HG02852 (cell line): ENCODE measurements around the gene EPHB2.

ENCODE experiments used
- ATAC-seq: cut with Tn5 transposase; IDR thresholded peaks from one replicate; pipeline ENCODE4 v1.9.1; 2021; ENCODE audit warnings: mild to moderate bottlenecking, moderate library complexity; ENCODE audit not compliant: unreplicated experiment

Gene EPHB2

DNA sequence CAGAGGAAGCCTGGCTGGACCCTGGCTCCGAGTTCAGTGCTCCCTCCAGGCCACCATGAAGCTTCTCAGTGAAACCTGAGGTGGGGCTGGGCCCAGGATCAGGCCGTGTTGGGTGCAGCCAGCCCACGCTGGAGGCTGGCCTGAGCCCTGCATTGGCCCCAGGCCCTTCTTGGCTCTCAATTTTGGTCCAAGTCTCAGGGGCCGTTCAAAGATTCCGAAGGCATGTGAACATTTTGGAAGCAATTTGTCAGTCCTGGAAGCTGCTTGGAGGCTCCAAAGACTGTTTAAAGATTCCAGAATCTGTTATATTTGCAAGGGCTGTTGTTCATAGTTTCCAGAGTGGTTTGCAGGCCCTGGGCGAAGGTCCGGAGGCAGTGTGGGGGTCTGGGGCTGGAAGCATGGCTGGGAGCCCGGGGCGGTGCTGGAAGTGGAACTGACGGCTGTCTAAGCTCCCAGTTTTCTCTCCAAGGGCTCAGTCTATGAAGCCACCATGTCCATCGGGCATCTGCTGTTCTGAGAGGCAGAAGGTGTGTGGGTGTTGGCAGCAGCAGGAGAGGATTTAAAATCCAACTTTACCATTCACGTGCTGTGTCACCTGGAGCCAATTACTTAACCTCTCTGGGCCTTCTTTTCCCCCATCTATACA is 104.9 kb downstream of the EPHB2 start:
- no peak for ATAC-seq

DNA sequence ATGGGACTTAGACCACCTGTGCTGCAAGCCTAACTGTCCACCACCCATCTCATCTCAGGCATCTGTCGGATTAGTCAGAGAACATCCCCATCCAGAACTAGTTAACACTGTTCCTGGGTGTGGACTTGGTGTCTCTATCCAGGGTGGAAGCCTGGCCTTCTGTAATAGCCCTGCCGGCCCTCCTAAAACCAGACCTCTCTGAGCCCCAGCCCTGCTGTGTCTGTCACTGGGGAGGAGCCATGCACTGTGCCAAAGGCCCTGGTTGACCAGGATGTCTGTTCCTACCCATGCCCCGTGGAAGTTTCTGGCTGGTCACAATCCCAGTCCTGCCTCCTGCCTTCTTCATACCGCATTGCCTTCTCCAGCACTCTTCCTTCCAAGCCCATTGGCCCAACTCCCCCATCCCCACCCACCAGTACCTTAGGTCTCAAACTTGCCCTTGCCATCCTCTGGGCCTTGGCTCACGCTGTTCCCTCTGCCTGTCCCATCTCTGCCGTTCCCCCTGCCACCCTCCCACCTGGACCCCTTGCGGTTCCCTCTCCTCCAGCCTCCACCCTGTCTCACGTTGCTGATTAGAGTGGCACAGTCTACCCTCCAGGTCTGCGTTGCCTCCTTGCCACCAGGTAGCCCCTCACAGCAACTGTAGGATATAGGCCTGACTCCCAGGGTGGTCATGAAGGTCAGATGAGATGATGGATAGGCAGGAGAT is 105.6 kb downstream of the EPHB2 start:
- no peak for ATAC-seq

DNA sequence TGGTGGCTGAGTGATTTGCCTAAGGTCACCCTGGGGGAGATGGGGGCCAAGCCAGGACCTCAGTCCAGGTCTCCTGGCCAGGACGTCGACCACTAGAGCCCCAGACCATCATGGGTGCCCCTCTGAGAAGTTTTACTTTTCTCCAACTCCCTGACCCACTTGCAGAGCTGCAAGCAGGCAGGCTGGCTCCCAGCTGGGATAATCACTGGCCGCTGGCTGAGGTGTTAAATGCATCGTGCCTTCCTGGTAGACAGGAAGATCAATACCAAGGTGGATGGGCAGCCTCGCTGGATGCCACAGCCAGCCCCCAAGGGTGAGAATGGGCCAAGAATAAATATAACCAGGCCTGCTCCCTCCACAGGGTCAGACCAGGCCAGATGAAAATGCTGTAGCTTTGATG is 106.2 kb downstream of the EPHB2 start:
- no peak for ATAC-seq

DNA sequence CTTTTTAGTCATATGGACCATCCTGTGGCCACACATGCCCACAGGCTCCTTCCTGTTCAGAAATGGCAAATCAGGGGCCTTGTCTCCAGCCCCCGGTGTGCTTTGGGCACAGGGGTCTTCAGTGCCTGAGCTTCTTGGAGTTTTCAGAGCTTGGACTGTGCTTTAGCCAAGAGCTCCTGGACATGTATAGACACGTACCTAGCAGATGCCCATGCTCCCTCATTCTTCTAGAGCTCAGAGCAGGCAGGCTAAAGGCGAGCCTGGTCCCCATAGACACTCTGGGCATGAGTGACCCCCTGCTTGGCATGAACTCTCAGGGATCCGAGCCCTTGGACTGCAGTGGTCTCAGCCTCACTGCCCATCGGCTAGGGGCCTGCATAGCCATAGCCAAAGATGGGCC is 106.8 kb downstream of the EPHB2 start:
- ATAC-seq, result no peak

DNA sequence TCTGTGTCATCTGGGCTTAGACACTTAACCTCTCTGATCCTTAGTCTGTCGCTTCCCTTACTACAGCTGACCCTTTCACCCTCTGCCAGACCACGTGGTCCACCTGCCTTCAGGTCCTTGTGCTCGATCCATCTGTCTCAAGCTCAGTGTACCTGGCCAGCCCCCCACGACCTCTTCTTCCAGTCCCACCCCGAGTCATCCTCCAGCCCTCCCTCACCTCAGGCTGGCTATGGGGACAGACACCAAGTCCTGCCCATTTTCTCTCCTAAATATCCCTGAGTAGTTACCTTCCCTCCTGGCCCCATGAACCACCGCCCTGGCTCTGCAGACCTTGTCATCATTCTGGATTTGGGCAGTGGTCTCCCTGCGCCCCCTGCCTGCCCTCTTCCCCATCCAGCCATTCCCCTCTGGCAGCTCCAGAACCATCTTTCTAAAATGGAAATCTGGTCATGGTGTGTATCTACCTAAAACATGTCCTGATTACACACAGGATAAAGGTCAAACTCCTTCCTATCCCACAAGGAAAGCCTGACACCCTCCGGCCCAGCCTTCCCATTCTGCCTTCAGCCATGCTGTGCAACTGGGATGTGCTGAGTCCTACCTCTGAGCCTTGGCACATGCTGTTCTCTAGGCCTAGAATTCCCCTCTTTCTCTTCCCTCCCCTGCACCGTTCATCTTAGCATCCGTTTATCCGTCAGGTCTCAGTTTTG is 107.6 kb downstream of the EPHB2 start:
- ATAC-seq, result no peak

DNA sequence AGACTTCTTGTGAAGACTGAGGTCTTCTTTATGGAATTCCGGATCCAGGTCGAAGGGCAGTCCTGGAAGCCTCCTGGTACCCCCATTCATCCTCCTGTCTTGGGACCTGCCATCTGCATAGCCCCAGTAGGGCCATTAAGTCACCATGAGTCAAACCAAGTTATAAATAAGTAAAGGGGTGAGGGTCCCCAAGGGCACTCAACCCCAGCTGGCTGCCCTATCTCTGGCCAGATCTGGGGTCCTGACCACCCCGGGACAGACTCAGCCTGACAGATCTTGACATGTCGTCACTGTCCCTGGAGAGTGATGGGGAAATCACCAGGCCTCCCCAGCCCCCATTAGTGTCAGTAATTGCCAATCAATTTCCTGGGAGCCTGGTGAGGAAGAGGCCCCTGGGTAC is 108.7 kb downstream of the EPHB2 start:
- no peak for ATAC-seq

DNA sequence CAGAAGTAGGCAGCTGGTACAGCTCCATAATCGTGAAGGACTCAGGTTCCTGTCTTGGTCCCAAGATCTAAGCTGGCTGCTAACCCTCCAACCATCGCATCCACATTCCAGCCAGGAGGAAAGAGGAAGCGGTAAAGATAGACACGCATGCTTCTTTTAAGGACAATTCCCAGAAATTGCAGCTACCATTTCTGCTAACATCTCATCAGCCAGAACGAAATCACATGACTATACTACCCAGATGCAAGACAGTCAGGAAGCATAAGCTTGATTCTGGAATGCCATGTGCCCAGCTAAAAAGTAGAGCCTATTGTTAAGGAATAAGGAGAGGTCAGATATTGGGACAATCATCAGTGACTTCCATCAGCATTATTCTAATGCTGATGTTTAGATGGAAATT is 110.4 kb downstream of the EPHB2 start:
- no peak for ATAC-seq

DNA sequence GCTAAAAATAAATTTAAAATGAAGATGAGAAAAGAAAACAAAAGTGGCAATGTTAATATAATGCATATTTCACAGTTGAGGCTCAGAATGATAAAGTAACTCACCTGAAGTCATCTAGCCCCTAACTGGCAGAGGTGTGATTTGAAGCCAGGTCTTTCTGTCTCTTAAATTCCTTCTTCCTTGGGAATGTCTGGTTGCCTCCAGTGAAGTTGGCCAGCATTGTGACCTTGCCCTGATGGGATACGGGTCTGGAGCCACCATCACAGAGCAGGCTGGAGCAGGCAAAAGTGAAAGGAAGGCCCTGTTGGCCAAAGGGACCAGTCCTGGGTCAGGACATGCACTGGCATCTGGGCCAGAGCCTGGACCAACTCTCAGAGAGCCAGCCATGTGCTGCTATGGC is 111.7 kb downstream of the EPHB2 start:
- no peak for ATAC-seq

DNA sequence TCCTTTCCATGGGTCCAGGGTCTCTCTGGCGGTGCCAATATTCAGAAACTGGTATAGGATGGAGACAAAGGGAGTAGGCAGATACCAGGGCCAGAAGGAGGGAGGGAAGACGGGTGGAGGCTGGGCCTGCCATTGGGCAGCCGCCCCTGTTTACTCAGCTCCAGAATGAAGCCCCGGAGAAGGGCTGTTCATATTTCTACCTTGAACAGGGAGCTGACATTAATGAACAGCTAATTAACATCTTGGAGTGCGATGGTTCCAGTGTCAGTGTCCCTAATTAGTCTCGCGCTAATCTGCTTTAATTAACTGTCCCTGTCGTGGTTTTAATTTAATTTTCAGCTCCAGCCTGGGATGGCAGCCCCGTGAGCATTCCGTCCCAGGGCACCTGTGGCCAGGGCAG is 113.8 kb downstream of the EPHB2 start:
- ATAC-seq, result no peak

DNA sequence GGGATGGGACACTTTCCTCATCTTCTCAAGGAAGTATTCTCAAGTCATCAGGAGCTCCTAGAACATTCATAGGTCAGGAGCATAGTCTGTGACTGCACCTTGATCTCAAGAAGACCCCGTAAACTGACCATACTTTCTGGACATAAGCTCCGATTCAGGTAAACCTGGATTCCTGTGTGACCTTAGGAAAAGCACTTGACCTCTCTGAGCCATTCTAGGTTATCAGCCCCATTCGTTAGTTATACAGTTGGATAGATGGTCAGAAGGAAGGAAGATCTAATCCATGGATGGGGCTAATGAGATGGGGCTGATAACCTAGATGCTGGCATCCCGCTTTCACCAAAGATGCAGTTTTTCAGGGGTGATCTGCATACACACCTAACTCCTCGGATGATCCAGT is 114.3 kb downstream of the EPHB2 start:
- no peak for ATAC-seq

DNA sequence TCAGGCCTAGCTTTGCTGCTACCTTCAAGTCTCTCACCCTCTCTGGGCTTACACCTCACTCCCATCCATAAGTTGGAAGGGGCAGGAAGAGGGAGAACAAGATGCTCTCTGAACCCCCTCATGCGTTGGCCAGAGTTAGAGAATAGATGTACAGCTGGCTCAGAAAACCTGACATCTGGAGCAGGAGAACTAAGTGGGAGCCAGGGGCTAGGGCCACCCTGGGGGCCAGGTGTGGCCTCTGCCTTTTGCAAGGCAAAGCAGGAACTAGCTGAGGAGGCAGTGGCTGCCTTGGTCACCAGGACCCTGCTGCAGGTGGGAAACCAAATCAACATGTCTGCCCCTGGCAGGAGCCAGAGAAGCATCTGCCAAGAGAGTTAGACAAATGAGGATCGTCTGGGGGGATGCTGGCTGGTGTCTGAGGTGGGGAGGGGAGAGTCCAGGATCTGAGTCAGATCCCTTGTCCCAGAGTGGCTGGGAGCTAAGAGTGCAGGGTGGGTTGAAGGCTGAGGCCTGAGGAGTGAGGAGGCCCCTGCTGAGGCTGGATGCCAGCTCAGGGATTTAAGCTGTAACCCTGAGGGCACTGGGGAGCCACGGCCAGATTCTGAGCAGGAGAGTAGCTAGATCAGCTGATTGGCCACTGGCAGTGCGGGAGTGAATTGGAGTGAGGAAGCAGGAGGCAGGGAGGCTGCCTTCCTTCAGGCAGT is 115.0 kb downstream of the EPHB2 start:
- ATAC-seq, result no peak

DNA sequence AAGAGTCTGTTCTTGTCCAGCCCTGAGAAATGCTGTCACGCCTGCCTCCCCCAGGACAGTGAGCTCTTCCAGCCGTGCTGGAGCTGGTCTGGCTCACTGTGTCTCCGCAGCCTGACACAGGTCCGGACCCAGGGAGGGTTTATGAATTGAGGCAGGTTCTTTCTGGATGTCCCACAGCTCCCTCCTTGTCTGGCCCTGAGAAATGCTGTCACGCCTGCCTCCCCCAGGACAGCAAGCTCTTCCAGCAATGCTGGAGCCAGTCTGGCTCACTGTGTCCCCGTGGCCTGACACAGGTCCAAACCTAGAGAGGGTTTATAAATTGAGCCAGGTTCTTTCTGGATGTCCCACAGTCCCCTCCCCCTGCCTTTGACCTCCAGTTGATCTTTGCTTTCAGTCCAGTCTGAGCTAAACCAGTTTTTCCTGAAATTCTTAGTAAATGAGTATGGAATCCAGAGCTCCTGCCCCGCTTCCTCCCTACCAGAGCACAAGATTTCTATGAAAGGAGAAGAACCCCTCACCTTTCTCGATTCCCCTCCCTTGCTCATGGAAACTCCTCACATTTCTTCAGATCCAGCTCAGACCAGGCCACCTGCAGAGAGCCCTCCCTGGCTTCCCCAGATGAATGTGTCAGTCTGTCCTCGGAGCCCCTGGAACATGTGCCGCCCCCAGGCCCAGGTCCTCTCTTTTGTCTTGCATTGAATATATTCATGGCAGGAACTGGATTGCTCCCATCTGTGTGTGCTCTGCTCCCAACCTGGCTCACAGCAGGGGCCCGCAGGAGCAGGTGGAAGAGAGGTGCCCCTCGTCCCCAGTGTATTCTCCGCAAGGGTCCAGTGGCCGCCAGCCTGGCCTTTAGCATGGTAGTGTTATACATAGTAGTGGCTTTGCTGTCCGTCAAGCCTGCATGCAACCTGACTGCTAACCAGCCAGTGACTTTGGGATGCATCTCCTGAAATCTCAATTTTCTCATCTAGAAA is 116.3 kb downstream of the EPHB2 start:
- ATAC-seq, result no peak

DNA sequence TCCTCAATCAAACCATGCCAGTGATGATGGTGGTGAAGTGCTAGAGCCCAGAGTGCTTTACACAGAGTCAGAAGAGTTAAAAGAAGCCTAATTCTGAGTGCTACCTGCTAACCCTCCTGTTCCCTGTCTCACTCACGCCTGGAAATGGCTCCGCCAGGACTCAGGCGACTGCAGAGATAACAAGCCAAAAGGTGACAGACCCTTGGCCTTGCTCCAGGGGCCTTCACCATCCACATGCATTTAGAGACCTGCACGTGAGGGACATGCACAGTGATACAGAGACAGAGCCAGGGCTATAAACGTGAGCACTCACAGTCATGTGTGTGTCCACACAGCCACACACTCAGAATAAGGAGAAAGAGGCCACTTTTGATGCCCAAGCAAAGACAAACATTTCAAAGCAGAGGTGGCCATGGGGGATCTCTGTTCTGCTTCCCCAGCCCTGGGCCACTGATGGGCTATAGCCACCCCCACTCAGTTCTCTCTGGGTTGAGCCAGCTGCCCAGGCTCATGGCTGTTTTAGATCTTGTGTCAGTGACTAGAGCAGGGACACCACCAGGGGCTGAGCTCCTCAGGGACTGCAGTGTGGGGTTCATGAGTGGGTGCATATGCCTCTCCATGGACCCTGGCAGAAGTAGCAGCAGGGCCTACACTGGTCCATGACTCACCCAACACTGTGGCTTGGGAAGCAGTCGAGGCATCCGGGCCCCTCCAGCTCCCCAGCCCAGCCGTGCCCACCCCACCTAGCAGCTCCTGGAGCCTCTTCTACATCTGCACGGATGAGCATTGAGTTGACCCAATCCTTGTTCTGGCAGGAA is 117.2 kb downstream of the EPHB2 start:
- ATAC-seq, result no peak

DNA sequence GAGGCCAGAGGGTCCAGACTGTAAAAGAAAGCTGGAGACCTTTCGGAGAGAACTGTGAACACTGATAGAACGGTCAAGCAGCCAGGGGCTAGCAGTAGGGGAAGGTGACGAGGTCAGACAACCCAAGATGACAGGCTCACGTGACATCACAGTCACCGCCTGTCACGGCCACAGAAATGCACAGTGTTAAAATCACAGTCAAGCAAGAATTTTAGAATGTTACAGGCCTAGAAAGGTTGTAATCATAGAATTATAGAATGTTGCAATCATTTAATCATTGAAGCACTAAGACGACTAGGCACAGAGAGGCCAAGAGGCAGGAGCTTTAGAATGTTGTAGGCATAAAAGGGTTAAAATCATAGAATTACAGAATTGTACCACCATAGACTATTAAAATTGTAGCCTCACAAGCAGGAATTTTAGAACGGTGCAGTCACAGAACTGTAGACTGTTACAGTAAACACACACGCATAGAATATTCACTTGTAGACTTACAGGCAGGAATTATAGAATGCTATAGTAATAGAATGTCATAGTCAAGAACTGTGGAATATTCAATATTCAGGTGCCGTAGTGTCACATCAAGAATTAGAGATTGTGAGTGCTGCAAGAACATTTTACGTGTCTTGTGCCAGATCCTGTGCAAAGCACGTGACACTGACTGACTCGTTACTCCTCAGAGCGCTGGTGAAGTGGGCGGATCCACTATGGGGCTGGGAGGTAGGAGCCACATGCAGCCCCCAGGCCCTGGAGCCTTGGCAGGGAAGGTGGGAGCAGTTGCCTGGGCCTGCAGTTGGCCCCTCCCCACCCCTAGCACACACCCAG is 118.1 kb downstream of the EPHB2 start:
- no peak for ATAC-seq

DNA sequence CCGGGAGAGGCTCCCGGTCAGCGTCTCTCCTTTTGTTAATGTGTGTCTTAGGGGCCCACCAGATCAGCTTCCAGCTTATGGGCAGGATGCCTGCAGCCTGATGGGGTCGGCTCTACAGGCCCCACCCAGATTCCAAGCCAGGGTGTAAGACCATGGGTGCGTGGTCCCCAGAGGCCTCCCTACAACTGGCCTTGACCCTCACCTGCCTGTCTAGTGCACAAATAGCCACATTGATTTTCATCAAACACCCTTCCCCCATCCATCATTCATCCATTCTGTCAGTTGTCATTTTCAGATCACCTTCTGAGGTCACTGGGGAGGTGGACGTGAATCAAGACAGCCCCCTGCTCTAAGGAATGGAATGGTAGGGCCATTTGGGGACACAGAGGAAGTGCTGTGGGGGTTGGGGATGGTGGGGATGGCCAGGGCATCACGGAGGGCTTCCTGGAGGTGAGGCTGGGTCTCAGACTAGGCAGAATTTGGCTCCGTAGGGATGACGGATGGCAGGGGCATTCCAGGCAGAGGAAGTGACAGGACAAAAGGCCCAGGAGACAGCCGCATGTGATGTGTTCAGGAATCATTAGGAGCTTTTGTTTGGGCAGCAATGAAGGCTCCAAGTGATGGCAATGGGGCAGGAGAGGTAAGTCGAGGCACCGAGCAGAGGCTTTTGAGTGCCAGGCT is 118.8 kb downstream of the EPHB2 start:
- no peak for ATAC-seq

DNA sequence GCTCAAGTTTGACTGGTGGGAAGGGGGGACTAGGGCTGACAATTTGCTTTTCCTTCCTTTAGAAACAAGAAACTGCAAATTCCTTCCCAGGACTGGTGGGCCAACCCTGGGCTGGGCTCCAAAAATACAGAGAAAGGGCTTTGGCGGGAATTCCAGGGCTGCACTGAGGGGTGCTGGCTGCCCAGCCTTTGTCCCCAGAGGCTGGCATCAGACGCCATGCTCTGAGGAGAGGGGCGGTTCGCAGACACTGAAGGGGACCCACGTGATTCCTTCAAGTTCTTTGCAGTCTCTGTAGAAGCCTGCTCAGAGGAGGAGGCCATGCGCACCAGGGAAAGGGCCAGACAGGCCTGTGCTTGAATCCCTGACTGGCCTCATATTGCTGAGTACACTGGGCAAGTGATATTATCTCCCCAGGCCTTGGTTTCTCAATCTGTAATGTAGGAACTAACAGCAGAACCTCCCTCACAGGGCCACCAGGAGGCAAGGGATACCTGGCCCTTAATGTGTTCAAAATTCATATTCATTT is 119.5 kb downstream of the EPHB2 start:
- ATAC-seq, result no peak

DNA sequence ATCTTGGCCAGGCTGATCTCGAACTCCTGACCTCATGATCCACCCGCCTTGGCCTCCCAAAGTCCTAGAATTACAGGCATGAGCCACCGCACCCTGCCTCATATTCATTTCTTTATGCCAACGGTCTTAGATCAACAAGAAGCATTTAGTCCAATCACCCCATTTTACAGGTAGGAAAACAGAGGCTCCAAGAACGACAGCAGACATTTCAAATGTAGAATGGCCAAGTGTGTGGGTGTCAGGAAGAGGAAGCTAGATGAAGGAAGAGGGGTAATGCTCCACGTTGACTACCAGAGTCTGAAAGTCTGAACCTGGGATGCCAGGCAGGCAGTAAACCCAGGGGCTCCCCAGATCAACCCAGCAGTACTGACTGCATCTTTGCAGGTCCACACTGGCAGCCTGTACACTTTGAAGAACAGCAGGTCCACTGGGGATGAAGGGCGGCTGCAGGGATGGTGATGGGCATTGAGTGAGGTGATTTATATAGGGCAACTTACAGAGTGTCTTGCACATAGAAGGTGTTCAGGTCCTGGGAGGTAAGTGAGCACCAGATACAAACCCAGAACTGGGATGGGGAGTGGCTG is 120.2 kb downstream of the EPHB2 start:
- ATAC-seq, result no peak
